ENCODE data around the gene MKX. TPM values are rescaled to one million over a fixed set of nuclear protein-coding genes. Genes with fewer than 3 reads are reported as not detected.

Gene MKX
- total RNA-seq, 2 experiments from 2014 or later: not detected

DNA sequence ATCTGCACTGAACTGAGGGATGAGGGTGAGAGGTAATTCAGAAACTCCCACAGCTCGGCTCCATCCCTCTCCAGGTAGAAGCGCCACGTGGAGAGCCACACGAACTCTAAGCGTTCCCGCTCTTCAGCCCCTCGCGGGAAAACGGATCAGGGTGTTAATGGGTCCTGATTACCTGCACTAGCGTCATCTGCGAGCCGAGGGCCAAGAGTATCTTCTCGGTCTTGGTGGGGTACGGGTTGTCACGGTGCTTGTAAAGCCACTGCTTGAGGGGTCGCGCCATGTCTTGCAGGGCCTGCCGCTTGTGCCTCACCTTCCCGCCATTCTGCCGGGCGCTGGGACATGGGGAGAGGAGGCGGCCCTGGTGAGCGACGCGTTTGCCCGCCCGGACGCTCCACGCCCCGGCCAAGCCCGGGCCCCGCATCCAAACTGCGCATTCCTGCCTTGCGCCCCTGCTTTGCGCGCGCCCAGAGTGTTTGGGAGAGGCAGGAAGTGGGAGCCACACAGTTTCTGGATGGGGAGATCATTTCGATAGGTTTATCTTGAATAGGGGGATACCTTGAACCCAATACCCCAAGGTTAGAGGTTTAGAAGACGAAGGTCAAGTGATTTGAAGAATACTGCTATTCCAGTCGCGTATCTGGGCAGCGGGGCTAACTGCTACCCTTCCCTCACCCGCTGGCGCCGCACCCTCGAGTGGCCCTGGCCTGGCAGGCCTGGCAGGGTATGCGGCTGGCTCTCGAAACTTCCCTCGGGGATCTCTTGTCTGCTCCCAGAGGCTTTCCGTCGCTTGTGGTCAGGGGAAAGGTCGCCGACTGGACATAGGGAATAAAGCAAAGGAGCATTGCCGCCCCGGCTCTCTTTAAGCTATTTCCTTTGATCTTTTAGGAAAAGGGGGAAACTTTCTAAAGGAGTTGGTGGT is 4.2 kb downstream of the MKX start:
- CTCF ChIA-PET (ENCODE audit: unreplicated experiment): no interaction called here
- Histone ChIP-seq H3K4me2 (ENCODE audit: low read length) (peak overlapping the region; percentile 55; the same call in 1 of the 2 replicates), H4K20me1 (ENCODE audit: insufficient read depth, low read length) (no peaks in the 10 kb centered on the region), H3K79me2 (ENCODE audit: insufficient read depth, low read depth, low read length) (no peaks in the 10 kb centered on the region), H3K4me3 (ENCODE audit: low read depth, low read length, poor library complexity, severe bottlenecking) (peak overlapping the region; percentile 66), H3K27ac (ENCODE audit: low read depth, low read length, poor library complexity, severe bottlenecking) (no peak overlapping the region), H2AFZ (ENCODE audit: low read length) (peak overlapping the region; percentile 91), H3K36me3 (ENCODE audit: insufficient read depth, low read length) (no peaks in the 10 kb centered on the region), H3K9me2 (ENCODE audit: insufficient read depth, low read length) (no peaks in the 10 kb centered on the region), H3K9me3 (ENCODE audit: low read length) (no peaks in the 10 kb centered on the region), H3K4me1 (ENCODE audit: insufficient read depth, low read length, poor library complexity, severe bottlenecking) (peaks cover 11% of the 10 kb centered on the region)
- no peak for TF ChIP-seq EZH2phosphoT487 (IDR thresholded peaks at IDR 0.05; ENCODE audit: borderline replicate concordance, low read depth, low read length)
- TF ChIP-seq, protein P1, sequence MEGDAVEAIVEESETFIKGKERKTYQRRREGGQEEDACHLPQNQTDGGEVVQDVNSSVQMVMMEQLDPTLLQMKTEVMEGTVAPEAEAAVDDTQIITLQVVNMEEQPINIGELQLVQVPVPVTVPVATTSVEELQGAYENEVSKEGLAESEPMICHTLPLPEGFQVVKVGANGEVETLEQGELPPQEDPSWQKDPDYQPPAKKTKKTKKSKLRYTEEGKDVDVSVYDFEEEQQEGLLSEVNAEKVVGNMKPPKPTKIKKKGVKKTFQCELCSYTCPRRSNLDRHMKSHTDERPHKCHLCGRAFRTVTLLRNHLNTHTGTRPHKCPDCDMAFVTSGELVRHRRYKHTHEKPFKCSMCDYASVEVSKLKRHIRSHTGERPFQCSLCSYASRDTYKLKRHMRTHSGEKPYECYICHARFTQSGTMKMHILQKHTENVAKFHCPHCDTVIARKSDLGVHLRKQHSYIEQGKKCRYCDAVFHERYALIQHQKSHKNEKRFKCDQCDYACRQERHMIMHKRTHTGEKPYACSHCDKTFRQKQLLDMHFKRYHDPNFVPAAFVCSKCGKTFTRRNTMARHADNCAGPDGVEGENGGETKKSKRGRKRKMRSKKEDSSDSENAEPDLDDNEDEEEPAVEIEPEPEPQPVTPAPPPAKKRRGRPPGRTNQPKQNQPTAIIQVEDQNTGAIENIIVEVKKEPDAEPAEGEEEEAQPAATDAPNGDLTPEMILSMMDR (conservative IDR thresholded peaks at IDR 0.05; ENCODE audit: low read length): no peak
- POLR2A ChIA-PET: interaction anchor here (0.6 kb wide), 1 partner anchor 237 kb away, joined by 5 read pairs; no protein-coding TSS in a partner anchor
- intact Hi-C loops (cut with micrococcal nuclease; ENCODE audit: unreplicated experiment): loop anchor here (1.0 to 5.0 kb wide), 4 partner anchors 16 to 641 kb away; no protein-coding TSS in a partner anchor
- no TSS peak for BruUV-seq (replicated peaks)
- DNase-seq (ENCODE audit: low spot score): no peak

DNA sequence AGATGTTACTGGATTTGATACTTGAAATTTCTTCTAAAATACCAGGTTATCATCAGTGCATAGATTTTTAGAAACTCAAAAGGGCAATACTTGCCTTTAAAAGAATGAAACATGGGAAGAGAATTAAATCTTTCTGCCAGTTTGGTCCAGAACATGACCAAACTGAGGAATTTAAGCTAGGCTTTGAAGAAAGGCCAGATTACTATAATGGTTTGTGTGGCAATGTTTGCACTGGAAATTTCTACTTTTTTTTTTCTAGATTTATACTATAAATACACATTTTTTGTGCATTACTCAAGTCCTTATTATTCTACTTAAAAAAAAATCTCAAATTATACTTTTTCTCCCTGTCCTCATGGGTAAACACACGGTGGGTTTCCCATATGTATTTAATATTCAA is 9.2 kb downstream of the MKX start:
- no peak for DNase-seq (ENCODE audit: low spot score)
- Histone ChIP-seq H2AFZ (ENCODE audit: low read length) (no peak overlapping the region), H3K27ac (ENCODE audit: low read depth, low read length, poor library complexity, severe bottlenecking) (no peak overlapping the region), H3K36me3 (ENCODE audit: insufficient read depth, low read length) (no peaks in the 10 kb centered on the region), H4K20me1 (ENCODE audit: insufficient read depth, low read length) (no peaks in the 10 kb centered on the region), H3K9me2 (ENCODE audit: insufficient read depth, low read length) (no peaks in the 10 kb centered on the region), H3K79me2 (ENCODE audit: insufficient read depth, low read depth, low read length) (no peaks in the 10 kb centered on the region), H3K4me3 (ENCODE audit: low read depth, low read length, poor library complexity, severe bottlenecking) (no peak overlapping the region), H3K9me3 (ENCODE audit: low read length) (no peaks in the 10 kb centered on the region), H3K4me2 (ENCODE audit: low read length) (no peak overlapping the region), H3K4me1 (ENCODE audit: insufficient read depth, low read length, poor library complexity, severe bottlenecking) (peaks cover 1% of the 10 kb centered on the region)
- POLR2A ChIA-PET: interaction anchor here (1.2 kb wide), 1 partner anchor 10 kb away, joined by 4 read pairs; no protein-coding TSS in a partner anchor
- TF ChIP-seq, protein P1 (conservative IDR thresholded peaks at IDR 0.05; ENCODE audit: low read length): no peak
- no peak for TF ChIP-seq EZH2phosphoT487 (IDR thresholded peaks at IDR 0.05; ENCODE audit: borderline replicate concordance, low read depth, low read length)
- CTCF ChIA-PET (ENCODE audit: unreplicated experiment): no interaction called here
- no TSS peak for BruUV-seq (replicated peaks)
- intact Hi-C loops (cut with micrococcal nuclease; ENCODE audit: unreplicated experiment): no loop called here

DNA sequence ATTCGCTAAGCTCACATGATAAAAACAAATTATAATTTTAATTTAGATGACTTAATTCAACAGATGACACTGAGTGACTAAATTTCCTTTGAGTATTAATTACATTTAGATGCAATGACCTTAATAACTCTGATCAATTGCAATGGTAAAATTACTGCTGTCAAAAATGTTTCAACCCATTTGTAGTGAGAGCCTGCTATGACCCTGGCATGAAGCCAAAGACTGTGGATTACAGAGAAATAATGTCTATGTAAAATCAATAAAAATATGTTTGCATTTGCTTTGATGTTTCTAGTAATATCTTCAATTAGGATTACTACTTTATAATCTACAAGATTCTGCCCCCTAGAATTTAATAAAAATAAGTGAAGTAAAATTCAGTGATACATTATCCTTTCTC is 15.6 kb downstream of the MKX start:
- no TSS peak for BruUV-seq (replicated peaks)
- CTCF ChIA-PET (ENCODE audit: unreplicated experiment): no interaction called here
- intact Hi-C loops (cut with micrococcal nuclease; ENCODE audit: unreplicated experiment): no loop called here

More for the DNA sequence above, 15.6 kb downstream of the MKX start:
- Histone ChIP-seq H3K9me2 (ENCODE audit: insufficient read depth, low read length) (no peaks in the 10 kb centered on the region), H3K9me3 (ENCODE audit: low read length) (no peaks in the 10 kb centered on the region), H4K20me1 (ENCODE audit: insufficient read depth, low read length) (no peaks in the 10 kb centered on the region), H3K27ac (ENCODE audit: low read depth, low read length, poor library complexity, severe bottlenecking) (no peak overlapping the region), H3K4me2 (ENCODE audit: low read length) (no peak overlapping the region), H3K4me1 (ENCODE audit: insufficient read depth, low read length, poor library complexity, severe bottlenecking) (peaks cover 8% of the 10 kb centered on the region), H3K4me3 (ENCODE audit: low read depth, low read length, poor library complexity, severe bottlenecking) (no peak overlapping the region), H3K36me3 (ENCODE audit: insufficient read depth, low read length) (no peaks in the 10 kb centered on the region), H2AFZ (ENCODE audit: low read length) (no peak overlapping the region), H3K79me2 (ENCODE audit: insufficient read depth, low read depth, low read length) (no peaks in the 10 kb centered on the region)
- TF ChIP-seq, protein P1 (conservative IDR thresholded peaks at IDR 0.05; ENCODE audit: low read length): no peak
- no peak for TF ChIP-seq EZH2phosphoT487 (IDR thresholded peaks at IDR 0.05; ENCODE audit: borderline replicate concordance, low read depth, low read length)
- POLR2A ChIA-PET: interaction anchor here (0.7 kb wide), 1 partner anchor 312 kb away, joined by 5 read pairs; no protein-coding TSS in a partner anchor
- DNase-seq (ENCODE audit: low spot score): no peak
